Upper lobe of right lung (tissue), 1 donor: ENCODE measurements around the gene RAN. TPM values are rescaled to one million over a fixed set of nuclear protein-coding genes. Genes with fewer than 3 reads are reported as not detected.
"Not testable (repeated sequence)": the region's sequence is repeated elsewhere in the genome, so short reads cannot be mapped to it uniquely, and the experiment has no call there.

ENCODE experiments used
- ATAC-seq: fragments of 200-7000 bp; cut with Tn5 transposase; one replicate; pipeline ENCODE4 v1.9.1; 2020; ENCODE audit warnings: mild to moderate bottlenecking, moderate library complexity
- DNase-seq: peaks from one replicate; pipeline ENCODE4 v3.0.0-alpha.2; 2020
- H3K27ac ChIP-seq: fragments of 200-600 bp; one replicate; pipeline ENCODE4 v1.8.0; 2022
- H3K27me3 ChIP-seq: fragments of 200-600 bp; one replicate; pipeline ENCODE4 v1.8.0; 2022; ENCODE audit warnings: mild to moderate bottlenecking
- H3K36me3 ChIP-seq: fragments of 200-600 bp; one replicate; pipeline ENCODE4 v1.8.0; 2022
- H3K4me1 ChIP-seq: fragments of 200-600 bp; one replicate; pipeline ENCODE4 v1.8.0; 2022
- H3K4me3 ChIP-seq: fragments of 200-600 bp; one replicate; pipeline ENCODE4 v1.8.0; 2022; ENCODE audit warnings: mild to moderate bottlenecking
- H3K9me3 ChIP-seq: fragments of 200-600 bp; one replicate; pipeline ENCODE4 v1.8.0; 2022
- CTCF ChIP-seq: fragments of 200-600 bp; IDR thresholded peaks from one replicate; pipeline ENCODE4 v1.8.0; 2022; ENCODE audit warnings: antibody characterized with exemption
- intact Hi-C: fragments of 100-400 bp; cut with DNase I; formaldehyde crosslinking; loops from one replicate; pipeline ENCODE4 v1.11.0; 2022
- total RNA-seq: library from RNA; stranded (reverse); fragmentation: NEBNext Ultra II Directional; extraction: Animal tissue kit (Norgen Biotek cat#: 25700); gene quantifications from one replicate; pipeline ENCODE4 v1.2.1, GENCODE V29; 2021
- donor health status: DM: no; HTN: yes; CAD: no; lungs with severe emphysema.

RAN gene
- total RNA-seq, 1 donor from 2014 or later, result 310 TPM

- H3K9me3 ChIP-seq, result no peaks in the 10 kb centered on the region
- no peaks in the 10 kb centered on the region for H3K4me1 ChIP-seq
- ATAC-seq (no peak), DNase-seq (no peak)
- no peaks in the 10 kb centered on the region for H3K36me3 ChIP-seq
- H3K27me3 ChIP-seq, result no peaks in the 10 kb centered on the region
- intact Hi-C loops, result no loop called here
- no peak overlapping the region for H3K27ac ChIP-seq
- no peak overlapping the region for H3K4me3 ChIP-seq
- no peak for TF ChIP-seq CTCF
Measured at GRCh38 chr12:130856088-130856487, 15.8 kb upstream of the RAN start.

GRCh38 chr12:130858084-130858483, 13.8 kb upstream of the RAN start:
- H3K9me3 ChIP-seq, result no peaks in the 10 kb centered on the region
- no peaks in the 10 kb centered on the region for H3K4me1 ChIP-seq
- no peak overlapping the region for H3K4me3 ChIP-seq
- DNase-seq (no peak), ATAC-seq (no peak)
- H3K36me3 ChIP-seq, result no peaks in the 10 kb centered on the region
- TF ChIP-seq CTCF, result no peak
- H3K27ac ChIP-seq, result no peak overlapping the region
- intact Hi-C loops, result no loop called here
- no peaks in the 10 kb centered on the region for H3K27me3 ChIP-seq

DNA sequence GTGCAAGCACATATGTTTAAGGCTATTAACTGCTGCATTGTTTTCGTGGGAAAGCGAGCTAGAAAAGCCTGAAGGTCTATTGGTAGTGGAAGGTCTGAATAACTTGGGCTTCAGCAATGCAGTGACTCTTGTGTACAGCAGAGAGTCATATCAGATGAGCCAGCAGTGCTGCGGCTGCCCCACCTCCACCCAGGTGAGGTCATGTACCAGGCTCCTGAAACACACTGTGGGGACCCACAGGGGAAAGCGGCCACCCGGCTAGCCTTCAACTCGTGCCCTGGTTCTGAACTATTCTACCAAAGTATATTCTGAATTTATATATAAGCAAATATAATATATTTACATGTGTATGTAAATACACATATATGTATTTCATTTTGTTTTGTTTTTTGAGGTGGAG, 12.7 kb upstream of the RAN start:
- no peaks in the 10 kb centered on the region for H3K4me1 ChIP-seq
- no peaks in the 10 kb centered on the region for H3K9me3 ChIP-seq
- DNase-seq (no peak), ATAC-seq (no peak)
- no peaks in the 10 kb centered on the region for H3K36me3 ChIP-seq
- no peak overlapping the region for H3K4me3 ChIP-seq
- no peaks in the 10 kb centered on the region for H3K27me3 ChIP-seq
- no peak overlapping the region for H3K27ac ChIP-seq
- TF ChIP-seq CTCF, result no peak
- intact Hi-C loops, result no loop called here

- no peaks in the 10 kb centered on the region for H3K4me1 ChIP-seq
- no peak overlapping the region for H3K4me3 ChIP-seq
- H3K27ac ChIP-seq, result no peak overlapping the region
- intact Hi-C loops, result no loop called here
- no peak for TF ChIP-seq CTCF
- DNase-seq (no peak), ATAC-seq (no peak)
- H3K9me3 ChIP-seq, result no peaks in the 10 kb centered on the region
- no peaks in the 10 kb centered on the region for H3K27me3 ChIP-seq
- H3K36me3 ChIP-seq, result no peaks in the 10 kb centered on the region
Measured at GRCh38 chr12:130860311-130860710, 11.6 kb upstream of the RAN start.

- H3K36me3 ChIP-seq, result no peaks in the 10 kb centered on the region
- no peak for TF ChIP-seq CTCF
- H3K27ac ChIP-seq, result no peak overlapping the region
- no peaks in the 10 kb centered on the region for H3K4me1 ChIP-seq
- DNase-seq (no peak), ATAC-seq (no peak)
- no peak overlapping the region for H3K4me3 ChIP-seq
- intact Hi-C loops, result no loop called here
- no peaks in the 10 kb centered on the region for H3K27me3 ChIP-seq
- no peaks in the 10 kb centered on the region for H3K9me3 ChIP-seq
Measured at GRCh38 chr12:130862161-130862560, 9.7 kb upstream of the RAN start.

- ATAC-seq, H3K9me3 ChIP-seq, H3K4me1 ChIP-seq, intact Hi-C loops, DNase-seq, H3K27me3 ChIP-seq, H3K27ac ChIP-seq, H3K4me3 ChIP-seq, H3K36me3 ChIP-seq: not testable (repeated sequence)
Measured at GRCh38 chr12:130862771-130863170, 9.1 kb upstream of the RAN start.
